HG03175 (cell line): ENCODE data around the gene FUBP1.
"Not testable (repeated sequence)": the region's sequence is repeated elsewhere in the genome, so short reads cannot be mapped to it uniquely, and the experiment has no call there.

Experiments
- ATAC-seq: cut with Tn5 transposase; IDR thresholded peaks from one replicate; pipeline ENCODE4 v1.9.1; 2021; ENCODE audit warnings: mild to moderate bottlenecking, moderate library complexity; ENCODE audit not compliant: unreplicated experiment

FUBP1 gene, protein sequence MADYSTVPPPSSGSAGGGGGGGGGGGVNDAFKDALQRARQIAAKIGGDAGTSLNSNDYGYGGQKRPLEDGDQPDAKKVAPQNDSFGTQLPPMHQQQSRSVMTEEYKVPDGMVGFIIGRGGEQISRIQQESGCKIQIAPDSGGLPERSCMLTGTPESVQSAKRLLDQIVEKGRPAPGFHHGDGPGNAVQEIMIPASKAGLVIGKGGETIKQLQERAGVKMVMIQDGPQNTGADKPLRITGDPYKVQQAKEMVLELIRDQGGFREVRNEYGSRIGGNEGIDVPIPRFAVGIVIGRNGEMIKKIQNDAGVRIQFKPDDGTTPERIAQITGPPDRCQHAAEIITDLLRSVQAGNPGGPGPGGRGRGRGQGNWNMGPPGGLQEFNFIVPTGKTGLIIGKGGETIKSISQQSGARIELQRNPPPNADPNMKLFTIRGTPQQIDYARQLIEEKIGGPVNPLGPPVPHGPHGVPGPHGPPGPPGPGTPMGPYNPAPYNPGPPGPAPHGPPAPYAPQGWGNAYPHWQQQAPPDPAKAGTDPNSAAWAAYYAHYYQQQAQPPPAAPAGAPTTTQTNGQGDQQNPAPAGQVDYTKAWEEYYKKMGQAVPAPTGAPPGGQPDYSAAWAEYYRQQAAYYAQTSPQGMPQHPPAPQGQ

DNA sequence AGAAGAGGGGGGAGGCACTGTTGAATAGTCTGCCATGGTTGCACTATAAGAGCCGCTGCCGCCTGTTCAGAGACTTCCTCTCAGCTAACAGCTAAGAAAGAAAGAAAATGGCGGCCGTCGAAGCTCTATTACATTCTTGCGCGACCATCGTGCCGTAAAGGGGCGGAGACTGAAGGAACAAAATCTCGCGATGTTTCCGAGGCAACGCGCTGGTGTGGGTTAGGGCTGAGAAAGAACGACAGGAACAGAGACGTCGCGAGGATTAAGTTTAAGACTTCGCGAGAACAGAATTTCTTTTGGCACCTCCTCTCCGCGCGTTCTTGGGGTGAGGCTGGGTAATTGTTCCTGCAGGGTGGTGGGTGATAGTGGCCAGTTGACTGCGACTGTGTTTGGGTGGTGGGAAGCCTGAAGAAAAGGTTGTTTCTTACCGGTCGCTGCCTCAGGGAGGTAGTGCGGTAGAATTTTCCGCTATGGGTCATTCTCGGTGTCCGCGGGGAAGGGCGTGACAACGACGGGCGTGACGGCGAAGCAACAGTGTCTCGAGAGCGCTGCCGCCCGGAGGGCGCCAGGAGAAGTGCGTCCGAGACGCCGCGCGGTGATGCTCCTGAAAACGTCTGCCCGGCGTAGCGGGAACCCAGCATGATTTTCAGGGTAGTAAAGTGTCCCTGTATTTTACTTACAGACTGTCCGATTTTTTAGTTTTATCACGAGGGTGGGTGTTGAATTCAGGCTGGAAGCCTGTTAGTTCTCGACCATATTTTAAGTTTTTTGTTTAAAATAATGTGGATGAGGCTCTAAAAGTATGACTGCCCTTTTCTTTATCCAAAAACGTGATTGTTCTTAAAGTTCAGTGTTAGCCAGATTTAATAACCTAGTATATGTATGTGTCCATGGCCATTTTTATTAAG lies at the start of gene FUBP1:
Gene FUBP1 (minus strand): TSS at position 104 of the 908 bp plus-strand sequence. CDS start 68 bp downstream, at position 36.
- ATAC-seq = peak; percentile 78

DNA sequence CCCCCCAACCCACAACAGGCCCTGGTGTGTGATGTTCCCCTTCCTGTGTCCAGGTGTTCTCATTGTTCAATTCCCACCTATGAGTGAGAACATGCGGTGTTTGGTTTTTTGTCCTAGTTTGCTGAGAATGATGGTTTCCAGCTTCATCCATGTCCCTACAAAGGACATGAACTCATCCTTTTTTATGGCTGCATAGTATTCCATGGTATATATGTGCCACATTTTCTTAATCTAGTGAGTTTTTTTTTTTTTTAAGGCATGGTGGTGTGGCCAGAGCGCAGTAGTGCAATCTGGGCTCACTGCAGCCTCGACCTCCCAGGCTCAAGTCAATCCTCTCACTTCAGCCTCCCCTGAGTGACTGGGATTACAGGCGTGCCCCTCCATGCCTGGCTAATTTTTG lies 42.3 kb upstream of the FUBP1 start:
- ATAC-seq = not testable (repeated sequence)

DNA sequence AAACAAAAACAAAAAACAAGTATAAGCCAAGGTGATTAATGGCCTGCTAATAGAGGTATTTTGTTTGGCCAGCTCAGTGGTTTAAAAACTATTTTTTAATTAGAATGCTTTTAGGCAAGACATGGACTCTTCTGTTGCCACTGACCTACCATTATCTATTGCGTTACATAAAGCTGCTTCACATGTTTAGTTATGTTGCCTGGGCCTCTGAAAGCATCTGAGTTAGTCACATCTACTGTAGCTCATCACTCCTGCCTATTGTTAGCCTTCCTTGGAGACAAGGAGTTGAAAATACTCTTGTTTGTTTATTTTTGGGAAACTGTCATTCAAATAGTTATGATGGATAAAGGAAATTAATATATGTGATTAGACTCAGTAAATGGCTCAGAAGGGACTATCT lies 40.2 kb upstream of the FUBP1 start:
- no peak for ATAC-seq

DNA sequence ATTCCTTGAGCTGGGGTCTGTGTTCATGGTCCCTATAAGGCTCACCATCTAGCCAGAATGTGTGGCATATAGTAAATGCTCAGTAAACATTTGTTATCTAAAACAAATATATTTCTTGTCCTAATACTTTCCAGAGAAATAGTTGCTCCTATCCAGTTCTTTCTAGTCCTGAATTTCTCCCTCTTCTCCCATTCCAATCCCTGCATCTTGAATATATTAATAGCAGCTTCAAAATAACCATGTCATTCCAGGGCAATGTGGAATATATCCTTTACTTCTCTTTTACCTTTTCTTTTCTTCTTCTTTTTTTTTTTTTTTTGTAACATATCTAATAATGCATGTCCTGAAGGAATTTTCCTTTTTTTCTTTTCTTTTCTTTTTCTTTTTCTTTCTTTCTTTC lies 36.3 kb upstream of the FUBP1 start:
- no peak for ATAC-seq

DNA sequence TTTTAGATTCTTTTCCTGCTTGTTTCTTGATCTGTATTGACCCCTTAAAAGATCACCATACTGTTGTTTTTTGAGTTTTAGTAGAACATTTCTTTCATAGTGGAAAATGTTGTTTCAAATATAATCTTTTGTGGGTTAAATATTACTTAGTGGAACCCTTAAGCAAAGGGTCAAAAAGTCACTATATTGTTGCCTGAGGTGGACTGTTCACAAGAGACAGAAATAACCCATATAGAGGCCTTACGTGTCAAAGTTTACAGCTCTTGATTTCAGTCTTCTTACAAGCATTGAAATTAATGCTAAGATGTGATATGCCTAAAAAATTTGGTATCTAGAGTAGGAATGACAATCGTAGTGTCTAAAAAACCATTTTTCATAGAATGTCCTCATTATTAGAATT lies 32.2 kb upstream of the FUBP1 start:
- ATAC-seq = no peak

DNA sequence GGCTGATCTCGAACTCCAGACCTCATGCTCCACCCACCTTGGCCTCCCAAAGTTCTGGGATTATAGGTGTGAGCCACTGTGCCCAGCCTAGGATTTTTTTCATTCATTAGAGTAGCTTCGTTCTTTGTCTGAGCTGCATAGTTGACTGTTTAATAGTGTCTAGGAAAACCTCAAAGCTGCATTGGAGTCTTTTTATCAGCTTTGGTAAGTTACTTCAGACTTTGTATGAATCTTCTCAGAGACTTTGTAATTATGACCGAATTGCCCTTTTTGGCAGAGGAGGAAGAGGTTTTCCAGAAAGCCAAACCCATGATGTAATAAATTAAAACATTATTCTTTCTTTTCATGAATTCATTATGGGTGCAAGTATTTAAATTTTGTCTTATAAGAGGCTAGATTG lies 31.0 kb upstream of the FUBP1 start:
- no peak for ATAC-seq

DNA sequence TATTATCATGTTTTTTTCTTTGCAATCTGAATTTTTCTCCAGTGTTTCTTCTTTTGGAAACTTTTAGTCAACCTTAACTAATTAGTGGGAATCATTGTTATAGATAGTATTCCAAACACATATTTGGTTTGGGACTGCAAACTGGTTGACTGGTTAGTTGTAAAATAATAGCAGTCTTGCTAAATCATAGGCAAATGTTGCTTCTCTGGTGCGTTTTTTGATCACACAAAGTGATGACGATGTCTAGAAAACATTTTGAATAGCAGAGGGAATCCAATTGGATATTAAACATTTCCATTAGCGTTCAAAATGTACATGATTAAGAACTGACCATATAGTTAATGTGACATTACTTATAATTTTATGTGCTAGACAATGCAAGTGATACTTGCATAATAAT lies 30.4 kb upstream of the FUBP1 start:
- ATAC-seq = no peak

DNA sequence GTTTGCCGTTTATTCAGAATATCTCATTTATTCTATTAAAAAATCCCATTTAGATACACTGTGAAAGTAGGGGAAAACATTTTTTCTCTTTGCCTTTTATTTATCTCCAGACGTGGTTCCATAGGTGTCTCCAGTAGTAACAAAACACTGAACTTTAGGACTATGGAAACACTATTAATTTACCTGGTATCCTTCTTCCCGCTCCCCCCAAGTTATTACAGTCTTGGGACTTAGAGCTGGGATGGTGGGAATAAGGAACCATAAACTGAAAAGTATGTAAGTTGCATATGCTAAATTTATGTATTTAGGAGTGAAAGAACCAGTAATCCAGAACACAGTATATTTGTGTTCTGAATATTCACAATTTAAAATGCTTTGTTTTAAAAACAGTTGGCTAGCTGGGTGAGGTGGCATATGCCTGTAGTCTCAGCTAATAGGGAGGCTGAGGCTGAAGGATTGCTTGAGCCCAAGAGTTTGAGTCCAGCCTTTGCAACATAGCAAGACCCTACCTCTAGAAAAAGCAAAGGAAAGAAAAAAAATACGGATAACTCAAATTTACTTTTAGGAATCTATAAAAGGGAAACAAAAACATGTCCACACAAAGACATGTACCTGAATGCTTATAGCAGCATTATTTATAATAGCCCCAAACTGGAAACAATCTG lies 28.9 kb upstream of the FUBP1 start:
- no peak for ATAC-seq

DNA sequence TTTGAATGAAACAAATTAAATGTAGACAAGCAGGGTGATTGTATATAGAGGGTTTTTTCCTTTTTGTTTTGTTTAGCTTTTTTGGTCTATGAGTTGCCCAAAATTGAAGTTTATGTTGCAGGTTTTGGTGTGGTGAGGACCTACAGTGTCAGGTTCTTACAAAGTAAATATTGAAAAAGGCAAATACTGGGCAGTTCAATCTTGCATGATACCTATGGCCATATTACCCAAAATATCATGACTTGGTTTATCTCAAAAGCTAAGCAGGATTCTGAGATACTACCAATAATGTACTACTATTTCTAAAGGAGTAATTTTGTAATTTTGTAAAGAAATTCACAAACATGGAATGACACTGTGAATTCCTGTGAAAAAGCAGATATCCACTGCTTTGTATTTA lies 27.6 kb upstream of the FUBP1 start:
- no peak for ATAC-seq

DNA sequence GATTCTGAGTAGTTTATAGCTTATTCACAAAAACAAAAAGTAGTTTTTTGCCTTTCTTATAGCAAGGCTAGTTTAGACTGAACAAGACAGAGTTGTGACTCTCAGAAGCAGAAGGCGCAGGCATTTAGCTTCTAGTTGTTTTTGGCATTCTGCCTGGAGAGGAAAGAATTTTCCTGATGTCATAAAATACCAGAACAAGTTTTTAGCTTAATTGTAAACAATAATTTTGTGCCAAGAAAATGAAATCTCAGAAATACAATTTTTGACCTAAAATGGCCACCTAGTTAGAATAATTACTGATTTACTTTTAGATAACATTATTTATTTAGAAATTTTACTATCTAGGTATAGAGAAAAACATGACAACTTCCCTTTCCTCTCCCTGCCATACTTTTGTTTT lies 26.9 kb upstream of the FUBP1 start:
- ATAC-seq = no peak

DNA sequence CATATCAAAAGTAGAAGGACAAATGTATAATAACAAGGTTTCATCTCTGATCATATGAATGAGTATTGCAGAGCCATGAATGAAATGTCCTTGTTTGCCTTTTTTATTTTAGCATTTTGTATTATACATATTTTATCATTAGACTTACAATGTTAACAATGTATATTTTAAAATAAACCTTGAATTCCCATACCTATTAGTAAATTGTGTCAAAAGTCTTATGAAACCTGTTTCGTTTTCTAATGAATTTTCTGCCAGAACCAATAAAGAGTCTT lies 26.5 kb upstream of the FUBP1 start:
- ATAC-seq = no peak

DNA sequence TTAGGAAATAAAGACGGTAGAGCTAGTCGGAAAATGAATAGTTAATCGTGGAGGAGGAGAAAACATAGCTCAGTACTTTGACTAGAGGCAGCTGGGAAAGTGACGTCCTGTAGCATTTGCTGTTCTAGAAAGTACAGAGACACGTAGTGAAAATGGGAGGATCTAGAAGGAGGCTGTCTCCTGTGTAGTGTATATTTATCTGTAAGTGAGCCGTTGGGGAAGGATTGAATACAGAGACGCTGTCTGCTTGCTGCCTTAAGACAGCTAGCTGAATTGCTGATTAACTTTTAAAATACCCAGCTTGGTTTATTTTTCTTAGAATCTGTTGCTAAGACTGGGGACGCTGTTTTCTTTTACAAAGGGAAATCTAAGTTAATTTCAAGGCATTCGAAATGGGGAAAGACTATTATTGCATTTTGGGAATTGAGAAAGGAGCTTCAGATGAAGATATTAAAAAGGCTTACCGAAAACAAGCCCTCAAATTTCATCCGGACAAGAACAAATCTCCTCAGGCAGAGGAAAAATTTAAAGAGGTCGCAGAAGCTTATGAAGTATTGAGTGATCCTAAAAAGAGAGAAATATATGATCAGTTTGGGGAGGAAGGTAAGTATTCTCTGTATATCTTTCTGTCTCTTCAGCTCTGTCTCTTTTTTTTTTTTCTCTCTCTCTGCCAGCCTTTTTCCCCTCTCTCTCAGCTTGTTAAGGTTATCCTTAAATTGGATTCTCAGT lies 26.0 kb upstream of the FUBP1 start, which contains the start of gene DNAJB4:
Gene DNAJB4 (plus strand): TSS at position 221 of the 729 bp plus-strand sequence. CDS start 172 bp downstream, at position 393.
- peak; percentile 98 for ATAC-seq

DNA sequence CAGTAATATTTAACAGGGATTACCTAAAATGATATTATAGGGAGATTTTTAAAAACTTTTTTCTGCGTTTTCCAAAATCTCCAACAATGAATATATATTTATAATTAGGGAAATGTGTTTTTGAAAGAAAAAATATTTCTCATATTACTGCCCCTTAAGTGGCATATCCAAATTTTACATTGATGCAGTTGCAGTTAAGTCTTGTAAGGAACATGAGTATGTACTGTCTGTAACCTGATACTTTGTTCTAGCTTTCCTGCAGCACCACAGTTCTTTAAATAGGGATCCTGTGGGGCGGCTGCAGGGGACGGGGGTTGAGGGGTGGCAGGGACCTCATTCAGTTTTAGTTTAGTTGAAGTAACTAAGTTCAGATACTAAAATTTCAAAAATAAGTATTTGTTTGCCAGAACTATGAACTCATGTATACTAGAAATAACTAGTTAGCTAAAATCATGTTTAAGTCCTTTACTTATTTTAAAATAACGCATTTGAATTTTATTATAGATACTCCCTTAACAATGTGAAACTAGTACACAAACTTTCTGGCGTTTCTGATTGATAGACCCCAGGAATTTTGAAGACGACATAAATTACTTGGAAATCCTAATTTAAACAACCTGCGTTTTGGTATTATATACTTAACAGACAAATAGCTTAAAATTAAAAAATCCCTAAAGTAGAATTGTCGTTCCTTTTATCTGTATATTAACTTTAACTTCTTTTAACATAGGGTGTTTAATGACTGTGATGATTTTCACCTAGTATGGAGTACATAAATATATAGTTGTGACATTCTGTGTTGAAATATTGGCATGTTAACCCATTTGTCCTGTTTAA lies 25.2 kb upstream of the FUBP1 start:
- ATAC-seq = peak; percentile 63

DNA sequence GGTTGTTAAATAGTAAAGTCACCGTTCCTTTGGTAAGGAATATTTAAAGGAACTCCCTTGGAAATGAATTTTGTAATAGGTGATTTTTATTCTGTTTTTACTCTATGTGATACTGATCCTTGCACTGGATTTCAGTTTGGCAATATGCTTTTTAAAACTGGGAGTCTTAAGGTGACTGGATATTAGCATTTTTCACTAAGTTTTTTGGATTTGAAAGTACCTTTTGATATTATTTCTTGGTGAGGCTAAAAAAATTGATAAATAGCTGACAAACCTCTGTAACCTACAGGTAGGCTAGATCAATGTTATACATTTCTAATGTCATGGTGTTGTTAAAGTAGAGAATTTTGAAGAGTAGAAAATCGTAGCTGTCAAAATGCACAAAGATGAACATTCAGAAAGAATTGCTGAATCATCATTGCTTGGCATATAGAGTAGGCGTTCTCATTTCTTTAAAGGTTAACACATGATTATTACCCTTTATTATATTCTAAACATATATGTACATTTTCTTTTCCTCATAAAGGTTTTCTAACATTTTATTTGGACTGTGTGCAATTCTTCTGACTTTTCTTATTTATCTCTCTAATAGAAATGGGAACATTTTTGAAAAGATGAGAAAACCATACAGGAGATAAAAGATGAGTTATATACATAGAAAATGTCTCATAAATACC lies 24.3 kb upstream of the FUBP1 start:
- no peak for ATAC-seq

DNA sequence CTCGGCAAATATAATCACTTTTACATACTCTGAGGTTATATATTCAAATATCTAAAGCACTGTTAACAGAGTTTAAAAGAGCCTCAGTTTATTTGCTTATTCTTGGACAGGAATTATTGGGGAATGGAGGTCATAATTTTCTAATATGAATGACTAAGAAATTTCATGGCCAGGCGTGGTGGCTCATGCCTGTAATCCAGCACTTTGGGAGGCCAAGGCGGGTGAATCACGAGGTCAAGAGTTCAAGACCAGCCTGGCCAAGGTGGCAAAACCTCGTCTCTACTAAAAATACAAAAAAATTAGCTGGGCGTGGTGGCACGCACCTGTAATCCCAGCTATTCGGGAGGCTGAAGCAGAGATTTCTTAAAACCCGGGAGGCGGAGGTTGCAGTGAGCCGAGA lies 21.7 kb upstream of the FUBP1 start:
- not testable (repeated sequence) for ATAC-seq

DNA sequence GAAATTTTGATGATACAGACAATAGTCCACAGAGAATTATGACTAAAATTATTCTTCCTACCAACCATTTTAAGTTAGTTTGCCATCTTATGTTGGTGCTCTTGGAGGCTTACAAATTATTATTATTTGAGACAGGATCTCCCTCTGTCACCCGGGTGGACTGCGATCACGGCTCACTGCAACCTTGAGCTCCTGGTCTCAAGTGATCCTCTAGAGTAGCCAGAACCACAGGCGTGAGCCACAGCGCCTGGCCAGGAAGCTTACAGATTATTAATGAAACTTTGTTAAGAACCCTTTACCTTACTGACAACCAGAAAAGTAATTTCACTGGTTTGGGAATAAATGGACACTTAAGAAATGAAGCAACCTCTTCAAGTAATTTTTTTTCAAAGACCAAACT lies 17.9 kb upstream of the FUBP1 start:
- no peak for ATAC-seq

DNA sequence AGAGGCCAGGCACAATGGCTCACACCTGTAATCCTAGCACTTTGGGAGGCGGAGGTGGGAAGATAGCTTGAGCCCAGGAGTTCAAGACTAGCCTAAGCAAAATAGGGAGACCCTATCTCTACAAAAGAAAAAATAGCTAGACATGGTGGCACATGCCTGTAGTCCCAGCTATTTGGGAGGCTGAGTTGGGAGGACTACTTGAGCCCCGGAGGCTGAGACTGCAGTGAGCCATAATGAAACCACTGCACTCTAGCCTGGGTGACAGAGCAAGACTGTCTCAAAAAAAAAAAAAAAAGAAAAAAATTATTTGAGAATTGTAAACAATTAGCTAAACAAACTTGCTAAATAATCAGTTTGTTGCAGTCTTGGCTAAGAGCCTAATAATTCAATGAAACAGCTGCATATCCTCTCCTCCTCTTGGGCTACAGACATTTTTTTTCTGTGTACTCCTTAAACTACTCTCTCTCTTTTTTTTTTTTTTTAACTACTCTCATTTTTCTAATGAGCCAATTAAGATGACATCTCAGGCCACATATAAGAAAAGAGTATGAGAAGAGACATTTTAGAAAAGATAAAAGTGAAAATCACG lies 15.3 kb upstream of the FUBP1 start:
- ATAC-seq = no peak

DNA sequence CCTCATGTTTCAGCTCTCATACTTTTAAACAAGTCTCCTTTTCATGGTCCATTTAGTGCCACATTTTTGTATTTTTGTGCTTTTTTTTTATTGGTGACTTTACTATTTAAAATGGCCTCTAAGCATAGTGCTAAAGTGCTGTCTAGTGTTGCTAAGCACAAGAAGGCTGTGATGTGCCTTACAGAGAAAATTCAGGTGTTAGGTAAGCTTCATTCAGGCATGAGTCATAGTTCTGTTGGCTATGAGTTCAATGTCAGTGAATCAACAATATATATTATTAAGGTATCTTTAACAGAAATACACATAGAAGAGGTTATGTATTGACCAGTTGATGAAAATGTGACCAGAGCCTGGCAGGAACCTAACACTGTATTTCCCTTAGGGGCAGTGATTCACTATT lies 12.8 kb upstream of the FUBP1 start:
- ATAC-seq = no peak
